ENCODE results near the gene DPH7.

DNA sequence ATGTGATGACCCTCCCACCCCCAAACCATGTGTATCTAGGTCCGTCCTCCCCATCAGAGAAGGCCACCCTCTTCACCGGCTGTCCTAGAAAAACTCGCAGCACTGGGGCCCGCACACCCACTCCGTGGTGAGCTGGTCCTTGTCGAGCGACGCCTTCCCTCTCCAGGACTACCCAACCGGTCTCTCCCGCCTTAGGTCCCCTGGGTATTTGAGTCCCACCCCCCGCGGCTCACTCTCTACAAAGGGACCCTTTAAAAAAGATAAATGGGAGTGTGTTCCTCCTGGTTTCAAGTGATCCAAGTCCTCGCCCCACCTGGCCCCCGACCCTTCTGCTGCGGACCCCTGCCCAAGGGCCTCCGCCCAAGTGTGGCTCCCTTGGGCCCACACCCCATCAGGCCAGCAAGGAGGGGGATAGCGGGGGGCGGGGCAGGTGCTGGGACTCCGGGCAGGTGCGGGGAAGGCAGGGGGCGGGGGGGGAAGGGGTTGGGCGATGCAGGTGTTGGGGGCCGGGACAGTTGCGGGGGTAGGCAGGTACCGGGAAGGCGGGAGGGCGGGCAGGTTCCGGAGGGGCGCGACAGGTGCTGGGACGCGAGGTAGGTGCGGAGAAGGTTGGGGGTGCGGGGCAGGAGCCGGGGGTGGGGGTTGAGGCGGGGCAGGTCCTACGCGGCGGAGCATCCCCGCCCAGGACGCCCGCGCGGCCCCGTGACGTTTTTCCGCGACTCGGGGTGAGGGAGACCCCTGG, 25.8 kb upstream of the DPH7 start:
- no peak for TF ChIP-seq EZH2phosphoT487 (IDR thresholded peaks at IDR 0.05; ENCODE audit: insufficient read depth, low read depth)
- TF ChIP-seq EZH2 (IDR thresholded peaks at IDR 0.05; ENCODE audit: insufficient read depth, poor library complexity, severe bottlenecking) = no peak
